Upper lobe of left lung (tissue), 6 donors: ENCODE data around the gene TMED10. TPM values are rescaled to one million over a fixed set of nuclear protein-coding genes. Genes with fewer than 3 reads are reported as not detected.
A peak's percentile ranks its signal among the peaks of the same experiment; 100 is the strongest.

Experiments used
- ATAC-seq, 2 donors: fragments of 200-7000 bp; cut with Tn5 transposase; one replicate each; pipeline ENCODE4 v1.9.1; 2022; ENCODE audit warnings: mild to moderate bottlenecking in 2 of 2, moderate library complexity in 2 of 2; ENCODE audit not compliant: low FRiP score in 2 of 2
- DNase-seq, 2 donors: peaks; one replicate each; pipeline ENCODE4 v3.0.0-alpha.2; 2019 to 2020
- H3K27ac ChIP-seq, 4 donors: fragments of 200-600 bp; sonication (generic); one replicate each; pipeline ENCODE4 v1.5.1; 2016 to 2019
- H3K27me3 ChIP-seq, 4 donors: fragments of 200-600 bp; sonication (generic); one replicate each; pipeline ENCODE4 v1.5.1; 2017 to 2019
- H3K36me3 ChIP-seq, 4 donors: fragments of 200-600 bp; sonication (generic); one replicate each; pipeline ENCODE4 v1.5.1; 2016 to 2019
- H3K4me1 ChIP-seq, 4 donors: fragments of 200-600 bp; sonication (generic); one replicate each; pipeline ENCODE4 v1.5.1; 2018 to 2019
- H3K4me3 ChIP-seq, 4 donors: fragments of 200-600 bp; sonication (generic); one replicate each; pipeline ENCODE4 v1.5.1; 2017 to 2019; ENCODE audit warnings: mild to moderate bottlenecking in 2 of 4, moderate library complexity in 1 of 4
- H3K9me3 ChIP-seq, 4 donors: fragments of 200-600 bp; sonication (generic); one replicate each; pipeline ENCODE4 v1.5.1; 2018 to 2019
- EP300 ChIP-seq, 4 donors: sonication (generic); formaldehyde crosslinking; IDR thresholded peaks; one replicate each; pipeline ENCODE4 v1.5.1; 2017; ENCODE audit warnings: antibody characterized with exemption in 4 of 4, control low read depth in 2 of 4
- POLR2A ChIP-seq, 4 donors: fragments of 450-650 bp; IDR thresholded peaks; one replicate each; pipeline ENCODE4 v1.5.1; 2016 to 2017; ENCODE audit warnings: antibody characterized with exemption in 4 of 4, mild to moderate bottlenecking in 2 of 4
- POLR2AphosphoS5 ChIP-seq, 2 donors: sonication (generic); formaldehyde crosslinking; IDR thresholded peaks; one replicate each; pipeline ENCODE4 v1.5.1; 2017; ENCODE audit warnings: antibody characterized with exemption in 2 of 2
- WGBS, 2 donors: methylation state at CpG; one replicate each; pipeline ENCODE4 v1.1.5; 2017 to 2018; 5-methylcytosine and 5-hydroxymethylcytosine counted together
- total RNA-seq, 6 donors: library from RNA; depleted of rRNA in 4 of 6; stranded (reverse); fragments of >200 nt in 4 of 6; gene quantifications; one replicate each; pipeline versions ENCODE4 v1.1.0 to v1.2.1, GENCODE V29; 2016 to 2021
- TF ChIP-seq, protein P1 (sequence below), 6 experiments: fragments of 450-650 bp in 4 of 6; fragments of 200-600 bp in 2 of 6; sonication (generic) in 2 of 6; IDR thresholded peaks; one replicate each; pipeline ENCODE4 v1.5.1; 2016 to 2019; ENCODE audit warnings: antibody characterized with exemption in 6 of 6
- donor health status: DM: no; HTN: no; CAD: no; lungs with moderate emphysema.
- donor health status: DM: no; HTN: yes; CAD: no; lungs with severe emphysema.

TMED10 gene
- total RNA-seq, 6 donors from 2014 or later: 72.3 to 314 (median 186) TPM

GRCh38 chr14:75174066-75174465 is 2.3 kb downstream of the TMED10 start:
- no peaks in the 10 kb centered on the region for H3K9me3 ChIP-seq
- ATAC-seq (no peak), DNase-seq (no peak)
- TF ChIP-seq POLR2AphosphoS5 (IDR thresholded peaks at IDR 0.05): no peak
- TF ChIP-seq EP300 (IDR thresholded peaks at IDR 0.05): no peak
- no peak for TF ChIP-seq POLR2A (IDR thresholded peaks at IDR 0.05)
- TF ChIP-seq, protein P1, sequence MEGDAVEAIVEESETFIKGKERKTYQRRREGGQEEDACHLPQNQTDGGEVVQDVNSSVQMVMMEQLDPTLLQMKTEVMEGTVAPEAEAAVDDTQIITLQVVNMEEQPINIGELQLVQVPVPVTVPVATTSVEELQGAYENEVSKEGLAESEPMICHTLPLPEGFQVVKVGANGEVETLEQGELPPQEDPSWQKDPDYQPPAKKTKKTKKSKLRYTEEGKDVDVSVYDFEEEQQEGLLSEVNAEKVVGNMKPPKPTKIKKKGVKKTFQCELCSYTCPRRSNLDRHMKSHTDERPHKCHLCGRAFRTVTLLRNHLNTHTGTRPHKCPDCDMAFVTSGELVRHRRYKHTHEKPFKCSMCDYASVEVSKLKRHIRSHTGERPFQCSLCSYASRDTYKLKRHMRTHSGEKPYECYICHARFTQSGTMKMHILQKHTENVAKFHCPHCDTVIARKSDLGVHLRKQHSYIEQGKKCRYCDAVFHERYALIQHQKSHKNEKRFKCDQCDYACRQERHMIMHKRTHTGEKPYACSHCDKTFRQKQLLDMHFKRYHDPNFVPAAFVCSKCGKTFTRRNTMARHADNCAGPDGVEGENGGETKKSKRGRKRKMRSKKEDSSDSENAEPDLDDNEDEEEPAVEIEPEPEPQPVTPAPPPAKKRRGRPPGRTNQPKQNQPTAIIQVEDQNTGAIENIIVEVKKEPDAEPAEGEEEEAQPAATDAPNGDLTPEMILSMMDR (IDR thresholded peaks at IDR 0.05): no peak
- H3K27me3 ChIP-seq: no peaks in the 10 kb centered on the region
- peaks cover 36 to 46% (median 41%) of the 10 kb centered on the region in 4 donors for H3K4me1 ChIP-seq
- no peak overlapping the region for H3K27ac ChIP-seq
- H3K4me3 ChIP-seq: no peak overlapping the region
- 49 to 62% methylated on average over 2 of the region's 2 CpGs for WGBS, 2 donors
- H3K36me3 ChIP-seq: no peaks in the 10 kb centered on the region

DNA sequence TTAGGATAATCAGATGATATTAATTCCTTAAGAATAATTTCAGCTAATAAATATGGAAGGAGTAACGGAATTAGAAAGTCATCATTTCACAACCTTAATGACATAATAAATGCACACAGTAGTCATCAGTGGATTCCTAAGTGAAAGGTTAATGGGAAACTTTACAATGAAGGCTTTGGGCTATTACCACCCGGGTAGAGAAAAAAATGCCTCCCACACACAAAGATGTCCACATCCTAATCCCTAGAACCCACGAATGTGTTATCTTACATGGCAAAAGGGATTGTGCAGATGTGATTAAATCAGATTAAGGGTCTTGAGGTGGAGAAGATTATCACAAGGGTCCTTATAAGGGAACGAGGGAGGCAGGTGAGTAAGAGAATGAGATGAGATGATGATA is 5.6 kb downstream of the TMED10 start:
- TF ChIP-seq POLR2AphosphoS5 (IDR thresholded peaks at IDR 0.05): no peak
- TF ChIP-seq EP300 (IDR thresholded peaks at IDR 0.05): no peak
- TF ChIP-seq POLR2A (IDR thresholded peaks at IDR 0.05): no peak
- TF ChIP-seq, protein P1 (IDR thresholded peaks at IDR 0.05): no peak
- H3K27me3 ChIP-seq: no peaks in the 10 kb centered on the region
- H3K4me1 ChIP-seq: peaks cover 59 to 75% (median 61%) of the 10 kb centered on the region in 4 donors
- DNase-seq (no peak), ATAC-seq (peak in 1 of 2 donors; percentile 32)
- no peaks in the 10 kb centered on the region for H3K36me3 ChIP-seq
- 73 to 74% methylated on average over 4 of the region's 4 CpGs for WGBS, 2 donors
- no peaks in the 10 kb centered on the region for H3K9me3 ChIP-seq
- H3K4me3 ChIP-seq: no peak overlapping the region
- H3K27ac ChIP-seq: no peak overlapping the region

GRCh38 chr14:75168586-75169335 is 7.7 kb downstream of the TMED10 start:
- Histone ChIP-seq H3K9me3 (no peaks in the 10 kb centered on the region), H3K27ac (no peak overlapping the region), H3K36me3 (no peaks in the 10 kb centered on the region), H3K4me1 (peaks cover 43 to 69% (median 51%) of the 10 kb centered on the region in 4 donors), H3K27me3 (no peaks in the 10 kb centered on the region), H3K4me3 (no peak overlapping the region)
- 74 to 83% methylated on average over 3 of the region's 3 CpGs for WGBS, 2 donors
- DNase-seq (no peak), ATAC-seq (no peak)
- TF ChIP-seq POLR2AphosphoS5 (IDR thresholded peaks at IDR 0.05) (no peak), POLR2A (IDR thresholded peaks at IDR 0.05) (no peak), EP300 (IDR thresholded peaks at IDR 0.05) (no peak)
- TF ChIP-seq, protein P1 (IDR thresholded peaks at IDR 0.05): no peak

- Histone ChIP-seq H3K4me3 (no peak overlapping the region), H3K36me3 (no peaks in the 10 kb centered on the region), H3K27ac (no peak overlapping the region), H3K9me3 (no peaks in the 10 kb centered on the region), H3K4me1 (peaks cover 35 to 63% (median 40%) of the 10 kb centered on the region in 4 donors), H3K27me3 (no peaks in the 10 kb centered on the region)
- DNase-seq (no peak), ATAC-seq (peak in 1 of 2 donors; percentile 31)
- TF ChIP-seq, protein P1 (IDR thresholded peaks at IDR 0.05): no peak
- TF ChIP-seq EP300 (IDR thresholded peaks at IDR 0.05) (no peak), POLR2AphosphoS5 (IDR thresholded peaks at IDR 0.05) (no peak), POLR2A (IDR thresholded peaks at IDR 0.05) (no peak)
- 61 to 84% methylated on average over 2 of the region's 2 CpGs for WGBS, 2 donors
These were observed 9.1 kb downstream of the TMED10 start for GRCh38 chr14:75167325-75167724.
